GM12878 (cell line): Measurements from ENCODE around the gene PAK6. TPM values are rescaled to one million over a fixed set of nuclear protein-coding genes. Genes with fewer than 3 reads are reported as not detected.

Source experiments
- ATAC-seq: fragments of 200-7000 bp; cut with Tn5 transposase; 3 replicates; pipeline ENCODE4 v1.9.1; 2020; ENCODE audit warnings: mild to moderate bottlenecking, moderate library complexity
- BruUV-seq: library from RNA; stranded (reverse); fragments of 400-500 nt; replicated peaks from 2 replicates; lab custom pipeline; 2021; lab: Mats Ljungman, UMichigan
- CTCF ChIA-PET: fragments of 300-600 bp; sonication (Branson Sonifier 250); formaldehyde crosslinking; extraction: SDS; loops from one replicate; lab custom pipeline; 2021; ENCODE audit warnings: inconsistent platforms; lab: Yijun Ruan, JAX
- POLR2A ChIA-PET: fragments of 350-600 bp; formaldehyde crosslinking; extraction: SDS; loops from one replicate; lab custom pipeline; 2021; ENCODE audit warnings: inconsistent platforms; lab: Charles Lee
- RAD21 ChIA-PET: fragments of 300-600 bp; sonication (Branson Sonifier 250); formaldehyde crosslinking; loops from one replicate; lab custom pipeline; 2023; ENCODE audit warnings: antibody characterized with exemption; ENCODE audit not compliant: unreplicated experiment; lab: Charles Lee
- SMC1A ChIA-PET: fragments of 300-600 bp; sonication (Branson Sonifier 250); formaldehyde crosslinking; loops from one replicate; lab custom pipeline; 2023; ENCODE audit not compliant: unreplicated experiment, uncharacterized antibody; lab: Charles Lee
- DNase-seq: peaks from one replicate; pipeline ENCODE4 v3.0.0-alpha.2; 2011; ENCODE audit warnings: low read depth, low spot score
- FAIRE-seq: peaks from 3 replicates; lab custom pipeline; 2011; peaks lifted over from hg19 to GRCh38; lab: Jason Lieb, UNC
- H2AFZ ChIP-seq: 2 replicates; pipeline ENCODE4 v1.6.0; 2011; ENCODE audit warnings: low read depth, low read length, control low read depth; ENCODE audit not compliant: control insufficient read depth
- H3K27ac ChIP-seq: 2 replicates; pipeline ENCODE4 v1.5.1; 2011; ENCODE audit warnings: control low read depth; ENCODE audit not compliant: control insufficient read depth, insufficient read depth
- H3K27me3 ChIP-seq, 2 experiments: replicated peaks in 1 of 2; 2 replicates each; pipeline versions ENCODE4 v1.6.0 to v1.6.1; 2011; ENCODE audit warnings: low read length in 1 of 2; ENCODE audit not compliant: control insufficient read depth in 2 of 2, insufficient read depth in 2 of 2
- H3K36me3 ChIP-seq, 2 experiments: 2 replicates each; pipeline ENCODE4 v1.5.1; 2011; ENCODE audit warnings: low read length in 1 of 2; ENCODE audit not compliant: control insufficient read depth in 2 of 2, insufficient read depth in 2 of 2
- H3K4me1 ChIP-seq: 2 replicates; pipeline ENCODE4 v1.6.1; 2011; ENCODE audit warnings: mild to moderate bottlenecking, low read length, moderate library complexity, mixed read lengths; ENCODE audit not compliant: control insufficient read depth, insufficient read depth
- H3K4me2 ChIP-seq: 2 replicates; pipeline ENCODE4 v1.6.0; 2011; ENCODE audit warnings: control low read depth; ENCODE audit not compliant: control insufficient read depth, insufficient read depth
- H3K4me3 ChIP-seq: fragments of 200-600 bp; sonication (generic); 2 replicates; pipeline ENCODE4 v1.5.1; 2016
- H3K79me2 ChIP-seq: 2 replicates; pipeline ENCODE4 v1.6.0; 2011; ENCODE audit warnings: low read length; ENCODE audit not compliant: control insufficient read depth, insufficient read depth
- H3K9ac ChIP-seq: 2 replicates; pipeline ENCODE4 v1.8.0; 2011; ENCODE audit warnings: low read length, control low read depth, mixed read lengths; ENCODE audit not compliant: control insufficient read depth, insufficient read depth
- H3K9me3 ChIP-seq: replicated peaks from 3 replicates; pipeline ENCODE4 v1.5.1; 2011; ENCODE audit warnings: mild to moderate bottlenecking, low read length; ENCODE audit not compliant: control insufficient read depth, insufficient read depth
- H4K20me1 ChIP-seq: 2 replicates; pipeline ENCODE4 v1.6.0; 2011; ENCODE audit not compliant: control insufficient read depth, insufficient read depth
- ATF7 ChIP-seq: fragments of 450-650 bp; IDR thresholded peaks from 2 replicates; pipeline ENCODE4 v1.6.1; 2016; ENCODE audit warnings: low read depth, mild to moderate bottlenecking
- CBX5 ChIP-seq: sonication (generic); IDR thresholded peaks from 2 replicates; pipeline ENCODE4 v1.6.1; 2016; ENCODE audit warnings: low read depth, moderate library complexity, mild to moderate bottlenecking, inconsistent platforms
- DPF2 ChIP-seq: fragments of 450-650 bp; IDR thresholded peaks from 2 replicates; pipeline ENCODE4 v1.6.1; 2017; ENCODE audit warnings: mild to moderate bottlenecking
- GATAD2B ChIP-seq: fragments of 450-650 bp; conservative IDR thresholded peaks from 2 replicates; pipeline ENCODE4 v1.6.1; 2017; ENCODE audit warnings: low read depth, mild to moderate bottlenecking, moderate library complexity
- IKZF1 ChIP-seq: fragments of 450-650 bp; conservative IDR thresholded peaks from 2 replicates; pipeline ENCODE4 v1.6.1; 2017; ENCODE audit warnings: antibody characterized with exemption, mild to moderate bottlenecking
- IKZF2 ChIP-seq, 2 experiments: fragments of 450-650 bp; IDR thresholded peaks; 2 replicates each; pipeline ENCODE4 v1.6.1; 2017; ENCODE audit warnings: mild to moderate bottlenecking in 2 of 2, moderate library complexity in 2 of 2
- IRF5 ChIP-seq: fragments of 450-650 bp; IDR thresholded peaks from 2 replicates; pipeline ENCODE4 v1.6.1; 2017; ENCODE audit warnings: borderline replicate concordance
- LARP7 ChIP-seq: fragments of 450-650 bp; IDR thresholded peaks from 2 replicates; pipeline ENCODE4 v1.6.1; 2017; ENCODE audit warnings: mild to moderate bottlenecking
- PAX5 ChIP-seq: IDR thresholded peaks from 2 replicates; pipeline ENCODE4 v1.6.1; 2011; ENCODE audit warnings: low read depth, low read length, borderline replicate concordance
- SMAD5 ChIP-seq: IDR thresholded peaks from 2 replicates; pipeline ENCODE4 v1.6.1; 2016; ENCODE audit warnings: antibody characterized with exemption, low read depth
- SMC3 ChIP-seq: IDR thresholded peaks from 2 replicates; pipeline ENCODE4 v1.6.1; 2011; ENCODE audit warnings: low read length, improper control_type of control experiment, borderline replicate concordance
- SREBF1 ChIP-seq: IDR thresholded peaks from 2 replicates; pipeline ENCODE4 v1.6.1; 2012; ENCODE audit warnings: mild to moderate bottlenecking, low read length
- STAT1 ChIP-seq: fragments of 450-650 bp; conservative IDR thresholded peaks from 2 replicates; pipeline ENCODE4 v1.6.1; 2014; ENCODE audit warnings: antibody characterized with exemption, mild to moderate bottlenecking
- ZNF24 ChIP-seq: fragments of 450-650 bp; IDR thresholded peaks from 2 replicates; pipeline ENCODE4 v1.6.1; 2017; ENCODE audit warnings: antibody characterized with exemption, mild to moderate bottlenecking
- WGBS: methylation state at CpG from one replicate; pipeline ENCODE4 v1.1.6; 2016; ENCODE audit warnings: low lambda C conversion rate; ENCODE audit not compliant: insufficient replicate concordance, insufficient coverage; ENCODE audit errors: missing lambda C conversion rate; 5-methylcytosine and 5-hydroxymethylcytosine counted together
- in situ Hi-C: fragments of 300-500 bp; cut with MboI; formaldehyde crosslinking; loops from 9 replicates; pipeline ENCODE4 v1.14.3; 2018; ENCODE audit warnings: mixed read lengths
- intact Hi-C: fragments of 100-400 bp; cut with micrococcal nuclease; formaldehyde crosslinking; loops from one replicate; pipeline ENCODE4 v1.14.2; 2022; ENCODE audit not compliant: unreplicated experiment
- polyA plus RNA-seq, 11 experiments: library from polyadenylated mRNA; depleted of rRNA in 4 of 11; unstranded in 6 of 11; stranded (reverse) in 5 of 11; fragments of >200 nt; fragmentation: Nextera tagmentation in 4 of 11; fragmentation: Illumina TruSeq in 1 of 11; extraction: Ambion mirVana in 4 of 11; extraction: Trizol in 1 of 11; gene quantifications; 1 replicate in 1 of 11; 2 replicates in 10 of 11; pipeline versions ENCODE4 v1.2.1 to v1.2.3, GENCODE V29; 2011 to 2016; ENCODE audit warnings: inconsistent platforms in 2 of 11, missing spikeins in 2 of 11, low read depth in 1 of 11
- total RNA-seq, 4 experiments: library from RNA; depleted of rRNA in 3 of 4; stranded (reverse); fragments of >200 nt in 3 of 4; fragmentation: Illumina TruSeq in 1 of 4; extraction: Trizol in 1 of 4; gene quantifications; 2 replicates each; pipeline versions ENCODE4 v1.2.1 to v1.2.3, GENCODE V29; 2013 to 2021
- TF ChIP-seq, protein P1 (sequence below): IDR thresholded peaks from 2 replicates; pipeline ENCODE4 v1.6.1; 2012; ENCODE audit warnings: low read length, inconsistent platforms
- TF ChIP-seq, protein P2 (sequence below): fragments of 450-650 bp; formaldehyde crosslinking; IDR thresholded peaks from 2 replicates; pipeline ENCODE4 v1.4.0; 2022; ENCODE audit warnings: mild to moderate bottlenecking, moderate library complexity

Gene PAK6
- total and polyA plus RNA-seq, 10 of the 15 experiments (the other 5 are each of a cell fraction or from before 2014, with no cell fraction given), result 0.07 to 0.92 (median 0.31) TPM; not detected in 2

DNA sequence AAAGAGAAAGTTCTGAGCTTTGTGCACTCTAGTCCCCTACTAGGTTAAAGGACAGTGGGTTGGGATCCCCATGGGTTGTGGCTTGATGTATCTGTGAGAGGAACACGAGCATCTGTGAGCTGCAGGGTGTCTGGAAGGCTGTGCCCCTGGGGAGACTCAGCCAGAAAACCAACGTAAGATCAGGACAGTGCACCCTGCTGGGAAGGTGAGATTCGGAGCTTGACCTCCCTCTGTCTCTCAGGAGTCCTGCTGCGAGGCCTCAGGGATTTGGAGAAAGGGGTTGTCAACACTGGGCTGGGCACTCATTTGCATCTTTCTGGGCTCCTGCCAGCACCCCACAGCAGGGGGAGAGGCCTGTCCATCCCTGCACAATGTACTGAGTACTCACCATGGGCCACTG lies 28.8 kb downstream of the PAK6 start (continued):
- TF ChIP-seq, protein P1, sequence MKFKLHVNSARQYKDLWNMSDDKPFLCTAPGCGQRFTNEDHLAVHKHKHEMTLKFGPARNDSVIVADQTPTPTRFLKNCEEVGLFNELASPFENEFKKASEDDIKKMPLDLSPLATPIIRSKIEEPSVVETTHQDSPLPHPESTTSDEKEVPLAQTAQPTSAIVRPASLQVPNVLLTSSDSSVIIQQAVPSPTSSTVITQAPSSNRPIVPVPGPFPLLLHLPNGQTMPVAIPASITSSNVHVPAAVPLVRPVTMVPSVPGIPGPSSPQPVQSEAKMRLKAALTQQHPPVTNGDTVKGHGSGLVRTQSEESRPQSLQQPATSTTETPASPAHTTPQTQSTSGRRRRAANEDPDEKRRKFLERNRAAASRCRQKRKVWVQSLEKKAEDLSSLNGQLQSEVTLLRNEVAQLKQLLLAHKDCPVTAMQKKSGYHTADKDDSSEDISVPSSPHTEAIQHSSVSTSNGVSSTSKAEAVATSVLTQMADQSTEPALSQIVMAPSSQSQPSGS, result no peak
- TF ChIP-seq GATAD2B, result no peak
- TF ChIP-seq SMC3, result no peak

DNA sequence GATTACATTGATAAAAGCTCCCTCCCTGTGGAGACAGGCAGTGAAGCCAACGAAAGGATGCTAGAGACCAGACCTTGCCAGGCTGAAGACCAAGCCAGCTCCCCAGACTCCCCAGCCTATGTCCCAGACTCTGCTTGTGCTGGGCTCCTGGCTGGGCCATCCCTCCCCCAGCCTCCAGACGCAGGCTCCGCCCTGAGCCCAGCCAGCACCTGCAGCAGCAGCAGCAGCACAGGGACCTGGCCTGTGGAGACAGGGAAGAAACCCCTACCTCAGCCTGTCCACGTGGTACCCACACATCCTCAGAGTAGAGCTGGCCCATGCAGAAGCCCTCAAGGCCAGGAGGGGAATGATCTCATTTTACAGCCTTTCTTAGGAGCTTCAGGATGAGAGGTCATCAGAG lies 30.7 kb downstream of the PAK6 start:
- Histone ChIP-seq H3K27me3 (no peaks in the 10 kb centered on the region), H3K9ac (no peak overlapping the region), H3K4me1 (no peaks in the 10 kb centered on the region), H3K4me3 (no peak overlapping the region), H4K20me1 (no peaks in the 10 kb centered on the region), H3K79me2 (no peaks in the 10 kb centered on the region), H3K9me3 (no peaks in the 10 kb centered on the region), H3K36me3 (no peaks in the 10 kb centered on the region), H2AFZ (no peak overlapping the region), H3K4me2 (no peak overlapping the region), H3K27ac (no peak overlapping the region)
- RAD21 ChIA-PET, result interaction anchor here (1.2 to 1.8 kb wide), 3 partner anchors 52 to 224 kb away, joined by 3 to 9 read pairs (median 3); no protein-coding TSS in a partner anchor
- BruUV-seq, result no TSS peak
- intact Hi-C loops (loop anchor here (10.0 kb wide), 2 partner anchors 165 to 385 kb away; partner anchors contain the start of gene BMF), in situ Hi-C loops (loop anchor here (5.0 to 10.0 kb wide), 4 partner anchors 52 to 485 kb away; partner anchors contain the start of gene FSIP1)
- FAIRE-seq (no peak), ATAC-seq (no peak), DNase-seq (no peak)
- CTCF ChIA-PET, result interaction anchor here (0.9 to 11.7 kb wide), 3 partner anchors 10 to 50 kb away, joined by 3 to 296 read pairs (median 3); no protein-coding TSS in a partner anchor
- POLR2A ChIA-PET, result no interaction called here
- WGBS, result 60% methylated on average over 4 of the region's 4 CpGs
- SMC1A ChIA-PET, result interaction anchor here (1.1 to 1.3 kb wide), 4 partner anchors 14 to 232 kb away, joined by 3 to 4 read pairs (median 4); no protein-coding TSS in a partner anchor
- TF ChIP-seq DPF2 (no peak), PAX5 (no peak), SMAD5 (no peak), IKZF2 (IDR thresholded peaks at IDR 0.05) (no peak), STAT1 (no peak), ATF7 (no peak), LARP7 (no peak), SREBF1 (no peak), CBX5 (no peak), ZNF24 (no peak), IKZF1 (no peak), IRF5 (no peak)
- TF ChIP-seq, protein P2, sequence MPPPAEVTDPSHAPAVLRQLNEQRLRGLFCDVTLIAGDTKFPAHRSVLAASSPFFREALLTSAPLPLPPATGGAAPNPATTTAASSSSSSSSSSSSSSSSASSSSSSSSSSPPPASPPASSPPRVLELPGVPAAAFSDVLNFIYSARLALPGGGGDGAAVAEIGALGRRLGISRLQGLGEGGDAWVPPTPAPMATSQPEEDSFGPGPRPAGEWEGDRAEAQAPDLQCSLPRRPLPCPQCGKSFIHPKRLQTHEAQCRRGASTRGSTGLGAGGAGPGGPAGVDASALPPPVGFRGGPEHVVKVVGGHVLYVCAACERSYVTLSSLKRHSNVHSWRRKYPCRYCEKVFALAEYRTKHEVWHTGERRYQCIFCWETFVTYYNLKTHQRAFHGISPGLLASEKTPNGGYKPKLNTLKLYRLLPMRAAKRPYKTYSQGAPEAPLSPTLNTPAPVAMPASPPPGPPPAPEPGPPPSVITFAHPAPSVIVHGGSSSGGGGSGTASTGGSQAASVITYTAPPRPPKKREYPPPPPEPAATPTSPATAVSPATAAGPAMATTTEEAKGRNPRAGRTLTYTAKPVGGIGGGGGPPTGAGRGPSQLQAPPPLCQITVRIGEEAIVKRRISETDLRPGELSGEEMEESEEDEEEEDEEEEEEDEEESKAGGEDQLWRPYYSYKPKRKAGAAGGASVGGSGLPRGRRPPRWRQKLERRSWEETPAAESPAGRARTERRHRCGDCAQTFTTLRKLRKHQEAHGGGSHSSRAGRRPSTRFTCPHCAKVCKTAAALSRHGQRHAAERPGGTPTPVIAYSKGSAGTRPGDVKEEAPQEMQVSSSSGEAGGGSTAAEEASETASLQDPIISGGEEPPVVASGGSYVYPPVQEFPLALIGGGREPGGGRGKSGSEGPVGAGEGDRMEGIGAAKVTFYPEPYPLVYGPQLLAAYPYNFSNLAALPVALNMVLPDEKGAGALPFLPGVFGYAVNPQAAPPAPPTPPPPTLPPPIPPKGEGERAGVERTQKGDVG (CRISPR knock-in tag), result no peak
